22Rv1 (cell line): ENCODE measurements around the gene AFG3L2.

Source experiments
- H3K27ac ChIP-seq: fragments of 450-650 bp; 2 replicates; pipeline ENCODE4 v1.5.1; 2017
- ZFX ChIP-seq: fragments of 450-650 bp; IDR thresholded peaks from 2 replicates; pipeline ENCODE4 v1.6.1; 2017; ENCODE audit warnings: antibody characterized with exemption, borderline replicate concordance
- TF ChIP-seq, protein P1 (sequence below): fragments of 450-650 bp; IDR thresholded peaks from 2 replicates; pipeline ENCODE4 v1.5.1; 2017; ENCODE audit warnings: mild to moderate bottlenecking

The AFG3L2 gene

DNA sequence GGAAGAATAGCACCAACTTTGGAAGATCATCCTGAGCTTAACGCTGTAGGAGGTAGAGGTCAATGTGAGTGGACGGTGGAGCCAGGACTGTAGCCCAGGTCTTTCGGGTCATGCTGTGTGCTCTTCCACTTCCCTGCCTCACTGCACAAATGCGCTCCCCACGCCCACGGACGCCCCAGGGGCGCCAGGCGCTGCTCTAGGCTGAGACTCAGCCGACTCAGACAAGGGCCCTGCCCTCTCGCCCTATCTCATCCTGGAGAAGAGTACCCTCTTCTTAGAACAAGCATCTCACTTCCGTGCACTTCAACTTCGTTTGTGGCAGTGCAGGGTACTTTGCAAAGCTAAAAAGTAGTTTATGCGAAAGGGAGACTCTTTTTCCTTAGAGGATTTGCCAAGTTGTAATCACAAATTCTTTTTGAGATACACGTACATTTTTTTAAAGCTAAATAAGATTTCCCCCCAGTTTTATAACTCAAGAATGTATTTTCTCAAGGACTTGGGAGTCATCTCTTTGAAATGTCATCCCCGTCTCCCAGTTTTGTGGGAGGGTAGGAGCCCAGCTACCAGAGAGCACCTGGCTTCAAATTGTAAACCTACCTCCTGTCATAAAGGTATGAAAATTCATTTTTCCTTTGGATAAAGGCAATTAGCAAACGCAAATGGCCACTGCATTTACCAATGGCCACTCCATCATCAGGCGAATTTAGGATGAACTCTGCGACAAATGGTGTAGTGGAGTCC, 29.5 kb upstream of the AFG3L2 start:
- no peak for TF ChIP-seq ZFX
- TF ChIP-seq, protein P1, sequence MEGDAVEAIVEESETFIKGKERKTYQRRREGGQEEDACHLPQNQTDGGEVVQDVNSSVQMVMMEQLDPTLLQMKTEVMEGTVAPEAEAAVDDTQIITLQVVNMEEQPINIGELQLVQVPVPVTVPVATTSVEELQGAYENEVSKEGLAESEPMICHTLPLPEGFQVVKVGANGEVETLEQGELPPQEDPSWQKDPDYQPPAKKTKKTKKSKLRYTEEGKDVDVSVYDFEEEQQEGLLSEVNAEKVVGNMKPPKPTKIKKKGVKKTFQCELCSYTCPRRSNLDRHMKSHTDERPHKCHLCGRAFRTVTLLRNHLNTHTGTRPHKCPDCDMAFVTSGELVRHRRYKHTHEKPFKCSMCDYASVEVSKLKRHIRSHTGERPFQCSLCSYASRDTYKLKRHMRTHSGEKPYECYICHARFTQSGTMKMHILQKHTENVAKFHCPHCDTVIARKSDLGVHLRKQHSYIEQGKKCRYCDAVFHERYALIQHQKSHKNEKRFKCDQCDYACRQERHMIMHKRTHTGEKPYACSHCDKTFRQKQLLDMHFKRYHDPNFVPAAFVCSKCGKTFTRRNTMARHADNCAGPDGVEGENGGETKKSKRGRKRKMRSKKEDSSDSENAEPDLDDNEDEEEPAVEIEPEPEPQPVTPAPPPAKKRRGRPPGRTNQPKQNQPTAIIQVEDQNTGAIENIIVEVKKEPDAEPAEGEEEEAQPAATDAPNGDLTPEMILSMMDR = no peak
- no peak overlapping the region for H3K27ac ChIP-seq

DNA sequence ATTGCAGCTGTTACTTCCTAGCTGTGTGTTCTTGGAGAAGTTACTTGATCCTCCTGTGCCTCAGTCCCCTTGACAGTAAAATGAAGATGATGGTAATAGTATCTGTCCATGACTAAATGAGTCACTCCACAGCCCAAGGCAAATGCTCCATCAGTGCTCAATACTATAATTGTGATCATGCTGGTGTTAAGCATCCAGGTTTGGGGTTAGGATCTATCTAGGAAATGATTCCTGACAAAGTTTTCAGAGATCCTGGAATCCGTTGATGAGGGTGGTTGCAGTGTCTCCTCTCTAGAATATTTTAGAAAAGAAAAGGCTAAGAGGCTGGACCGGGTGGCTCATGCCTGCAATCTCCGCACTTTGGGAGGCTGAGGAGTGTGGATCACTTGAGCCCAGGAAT, 28.0 kb upstream of the AFG3L2 start:
- TF ChIP-seq ZFX = no peak
- TF ChIP-seq, protein P1 = no peak

DNA sequence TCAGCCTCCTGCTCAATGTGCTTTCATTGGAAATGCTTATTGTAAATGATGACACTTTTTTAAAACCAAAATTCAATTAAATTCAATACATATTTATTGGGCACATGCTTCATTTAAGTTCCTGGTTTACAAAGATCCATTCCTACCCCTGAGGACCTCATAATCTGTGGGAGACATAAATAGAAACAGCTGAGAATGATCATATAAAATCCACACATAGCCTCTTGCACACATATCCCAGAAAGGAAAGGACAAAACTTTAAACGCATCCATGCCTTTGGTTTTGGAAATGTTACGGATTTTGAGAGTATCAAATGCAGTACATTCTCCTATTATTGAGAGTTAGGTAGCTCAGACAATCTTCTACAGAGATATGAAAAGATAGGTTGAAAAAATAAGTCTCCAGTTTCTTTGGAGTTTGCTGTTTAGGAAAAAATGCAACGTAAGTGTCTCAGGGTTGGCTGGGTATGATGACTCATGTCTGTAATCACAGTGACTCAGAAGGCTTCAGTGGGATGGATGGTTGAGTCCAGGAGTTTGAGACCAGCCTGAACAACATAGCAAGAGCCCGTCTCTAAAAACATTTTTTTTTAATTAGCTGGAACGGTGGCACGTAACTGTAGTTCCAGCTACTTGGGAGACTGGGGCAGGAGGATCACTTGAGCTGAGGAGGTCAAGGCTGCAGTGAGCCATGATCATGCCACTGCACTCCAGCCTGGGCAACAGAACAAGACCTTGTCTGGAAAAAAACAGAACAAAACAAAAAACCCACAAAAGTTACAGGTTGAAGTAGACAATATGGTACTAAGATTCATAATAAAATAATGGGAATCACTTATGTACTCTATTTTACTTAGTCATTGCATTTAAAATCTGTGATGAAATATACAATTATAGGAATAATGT, 26.8 kb upstream of the AFG3L2 start:
- TF ChIP-seq ZFX = no peak
- TF ChIP-seq, protein P1 = no peak
- no peak overlapping the region for H3K27ac ChIP-seq

More for the DNA sequence above, 28.0 kb upstream of the AFG3L2 start:
- H3K27ac ChIP-seq = no peak overlapping the region

DNA sequence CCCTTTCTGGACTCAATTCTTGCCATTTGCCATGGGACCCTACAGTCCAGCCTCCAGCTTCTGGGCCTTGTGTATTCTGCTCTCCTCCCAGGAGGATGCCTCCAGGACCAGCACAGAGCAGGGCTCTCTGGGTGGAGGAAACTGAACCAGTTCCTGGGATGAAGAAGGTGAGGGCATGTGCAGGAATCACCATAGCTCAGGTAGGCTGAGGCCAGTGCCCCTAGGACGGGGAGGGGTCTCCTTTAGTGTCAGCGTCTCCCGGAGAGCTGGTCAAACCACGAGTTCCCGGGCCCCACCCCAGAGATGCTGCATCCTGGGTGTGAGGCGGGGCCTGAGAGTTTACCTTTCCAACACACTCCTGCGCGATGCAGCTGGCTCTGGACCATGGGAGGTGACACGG, 24.9 kb upstream of the AFG3L2 start:
- no peak overlapping the region for H3K27ac ChIP-seq
- TF ChIP-seq ZFX = no peak
- TF ChIP-seq, protein P1 = no peak

DNA sequence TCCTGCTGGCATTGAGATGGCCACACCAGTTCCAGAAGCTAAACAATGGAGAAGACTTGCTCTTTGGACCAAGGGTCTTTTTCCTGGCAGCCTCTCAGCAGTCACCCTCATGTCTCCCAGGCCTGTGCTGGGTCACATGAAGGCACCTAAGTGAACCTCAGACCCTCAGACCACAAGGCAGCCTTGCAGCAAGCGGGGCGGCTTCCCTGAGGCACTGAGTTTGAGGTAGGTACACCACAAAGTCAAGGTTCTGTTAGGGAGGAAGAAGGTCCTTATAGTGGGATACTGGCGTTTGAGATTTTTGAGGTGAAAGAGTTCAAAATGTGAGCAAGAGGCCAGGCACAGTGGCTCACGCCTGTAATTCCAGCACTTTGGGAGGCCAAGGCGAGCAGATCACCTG, 22.2 kb upstream of the AFG3L2 start:
- H3K27ac ChIP-seq = no peak overlapping the region
- TF ChIP-seq, protein P1 = no peak
- no peak for TF ChIP-seq ZFX

DNA sequence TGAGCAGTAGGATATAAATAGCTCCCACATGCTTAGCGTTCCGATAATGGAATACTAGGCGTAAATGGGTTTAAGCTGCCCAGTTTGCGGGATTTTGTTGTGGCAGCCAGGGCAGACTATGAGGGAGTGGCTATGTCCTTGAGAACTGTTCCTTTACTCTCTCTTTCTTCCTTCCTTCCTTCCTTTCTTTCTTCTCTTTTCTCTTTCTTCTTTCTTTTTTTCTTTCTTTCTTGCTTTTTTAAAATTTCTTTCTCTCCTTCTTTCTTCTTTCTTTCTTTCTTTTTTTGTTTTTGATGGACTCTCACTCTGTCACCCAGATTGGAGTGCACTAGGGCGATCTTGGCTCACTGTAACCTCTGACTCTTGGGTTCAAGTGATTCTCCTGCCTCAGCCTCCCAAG, 21.6 kb upstream of the AFG3L2 start:
- no peak overlapping the region for H3K27ac ChIP-seq
- TF ChIP-seq, protein P1 = no peak
- TF ChIP-seq ZFX = no peak

DNA sequence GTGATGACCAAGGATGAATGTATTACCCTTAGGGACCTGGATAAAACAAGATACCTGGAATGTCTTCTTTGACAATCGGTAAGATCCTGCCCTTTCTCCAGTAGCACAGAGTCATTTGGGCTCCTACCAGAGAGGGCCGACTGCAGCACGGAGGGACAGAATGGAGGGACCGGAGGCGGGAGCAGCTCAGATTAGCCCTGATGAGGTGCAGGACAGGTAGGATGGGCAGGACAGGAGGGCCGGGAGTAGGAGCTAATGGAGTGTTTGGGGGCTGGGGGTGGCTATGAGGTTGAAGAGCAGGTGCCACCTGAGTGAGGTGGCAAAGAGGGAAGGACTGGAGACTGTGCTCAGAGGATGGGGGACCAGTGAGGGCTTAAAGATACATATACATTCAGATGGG, 20.8 kb upstream of the AFG3L2 start:
- TF ChIP-seq, protein P1 = no peak
- no peak for TF ChIP-seq ZFX
- no peak overlapping the region for H3K27ac ChIP-seq
